Brain microvascular endothelial cell (primary cell): Measurements from ENCODE around the gene DNM1.
A peak's percentile ranks its signal among the peaks of the same experiment; 100 is the strongest.
"Not testable (repeated sequence)": the region's sequence is repeated elsewhere in the genome, so short reads cannot be mapped to it uniquely, and the experiment has no call there.

Experiments used
- DNase-seq: peaks from one replicate; pipeline ENCODE4 v3.0.0-alpha.2; 2020
- H3K27ac ChIP-seq: fragments of 250-450 bp; sonication (Bioruptor Pico); 2 replicates; pipeline ENCODE4 v1.5.1; 2020; ENCODE audit warnings: mild to moderate bottlenecking, moderate library complexity
- H3K27me3 ChIP-seq: fragments of 250-450 bp; sonication (Bioruptor Pico); replicated peaks from 2 replicates; pipeline ENCODE4 v1.5.1; 2020; ENCODE audit warnings: mild to moderate bottlenecking
- H3K36me3 ChIP-seq: fragments of 250-450 bp; sonication (Bioruptor Pico); replicated peaks from 2 replicates; pipeline ENCODE4 v1.5.1; 2020; ENCODE audit warnings: mild to moderate bottlenecking
- H3K4me3 ChIP-seq: 2 replicates; pipeline ENCODE4 v1.5.1; 2011; ENCODE audit warnings: low read depth, mild to moderate bottlenecking, control low read depth, low read length, moderate library complexity
- CTCF ChIP-seq: IDR thresholded peaks from 2 replicates; pipeline ENCODE4 v1.5.1; 2011; ENCODE audit warnings: low read depth, mild to moderate bottlenecking, moderate library complexity, low read length, control low read depth, inconsistent platforms; ENCODE audit errors: missing control alignments
- in situ Hi-C: cut with HindIII; loops from 2 replicates; pipeline ENCODE4 v1.10.0; 2017; ENCODE audit warnings: low sequenced_read_pairs, low pct_ligation_motif_present

Gene DNM1

DNA sequence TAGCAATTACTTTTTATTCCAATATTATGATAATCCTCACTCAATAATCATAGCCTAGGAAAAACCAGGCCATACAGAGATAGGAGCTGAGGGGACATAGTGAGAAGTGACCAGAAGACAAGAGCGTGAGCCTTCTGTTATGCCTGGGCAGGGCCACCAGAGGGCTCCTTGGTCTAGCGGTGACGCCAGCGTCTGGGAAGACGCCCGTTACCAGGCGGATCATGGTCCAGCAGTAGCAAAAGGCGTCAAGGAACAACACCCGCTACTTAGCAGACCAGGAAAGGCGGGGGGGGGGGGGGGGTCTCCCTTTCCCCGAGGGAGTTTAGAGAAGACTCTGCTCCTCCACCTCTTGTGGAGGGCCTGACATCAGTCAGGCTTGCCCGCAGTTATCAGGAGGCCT, 21.7 kb upstream of the DNM1 start:
- H3K27me3 ChIP-seq, H3K4me3 ChIP-seq, in situ Hi-C loops, H3K27ac ChIP-seq: not testable (repeated sequence)
- TF ChIP-seq CTCF, result peak; percentile 61
- DNase-seq, result peak; percentile 74
- H3K36me3 ChIP-seq, result peaks cover 72% of the 10 kb centered on the region

GRCh38 chr9:128182893-128183588, 20.1 kb upstream of the DNM1 start:
- Histone ChIP-seq H3K27ac (no peak overlapping the region), H3K27me3 (no peaks in the 10 kb centered on the region), H3K4me3 (no peak overlapping the region), H3K36me3 (peaks cover 61% of the 10 kb centered on the region)
- DNase-seq, result no peak
- in situ Hi-C loops, result no loop called here
- no peak for TF ChIP-seq CTCF

DNA sequence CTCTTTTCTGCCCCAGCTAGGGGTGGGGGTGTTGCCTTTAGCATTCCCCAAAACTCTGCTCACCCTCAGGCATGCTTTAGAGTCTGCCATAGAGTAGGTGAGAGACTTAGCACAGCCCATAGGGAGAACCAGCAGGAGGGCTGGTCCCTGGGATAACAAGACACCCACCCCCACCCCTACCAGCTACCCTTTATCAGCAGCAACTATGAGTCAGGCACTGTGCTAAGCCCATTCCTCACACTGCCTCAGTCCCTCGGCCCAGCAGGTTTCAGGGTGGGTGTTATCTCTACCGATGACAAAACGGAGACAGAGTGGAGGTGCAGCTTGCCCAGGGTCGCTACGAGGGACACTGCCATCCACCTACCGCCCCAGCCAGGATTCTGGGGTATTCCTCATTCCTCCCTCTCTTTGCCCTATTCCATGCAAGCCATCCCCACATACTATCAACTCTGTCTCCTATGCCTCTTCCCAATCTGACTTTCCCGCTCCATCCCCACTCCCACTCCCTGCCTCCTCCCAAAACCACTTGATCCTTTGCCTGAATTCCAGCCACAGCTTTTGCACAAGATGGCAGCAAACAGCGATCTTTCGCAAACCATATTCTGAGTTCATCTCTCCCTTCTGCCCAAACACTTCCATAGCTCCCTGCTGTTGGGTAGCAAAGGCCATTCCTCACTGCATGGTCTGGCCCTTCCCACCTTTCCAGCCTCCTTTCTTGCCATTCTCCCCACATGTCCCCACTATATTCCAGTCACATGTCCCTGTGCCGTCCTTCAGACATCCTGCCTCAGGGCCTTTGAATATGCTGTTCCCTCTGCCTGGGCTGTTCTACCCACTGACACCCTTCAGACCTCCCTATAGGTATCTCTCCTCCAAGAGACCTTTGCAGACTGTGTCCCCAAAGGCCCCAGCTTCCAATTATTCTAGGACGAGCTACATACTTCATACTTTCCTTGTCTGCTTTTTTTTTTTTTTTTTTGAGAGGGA, 16.9 kb upstream of the DNM1 start:
- DNase-seq, result no peak
- Histone ChIP-seq H3K27ac (no peak overlapping the region), H3K4me3 (no peak overlapping the region), H3K36me3 (peaks cover 42% of the 10 kb centered on the region), H3K27me3 (no peaks in the 10 kb centered on the region)
- no peak for TF ChIP-seq CTCF
- in situ Hi-C loops, result no loop called here

DNA sequence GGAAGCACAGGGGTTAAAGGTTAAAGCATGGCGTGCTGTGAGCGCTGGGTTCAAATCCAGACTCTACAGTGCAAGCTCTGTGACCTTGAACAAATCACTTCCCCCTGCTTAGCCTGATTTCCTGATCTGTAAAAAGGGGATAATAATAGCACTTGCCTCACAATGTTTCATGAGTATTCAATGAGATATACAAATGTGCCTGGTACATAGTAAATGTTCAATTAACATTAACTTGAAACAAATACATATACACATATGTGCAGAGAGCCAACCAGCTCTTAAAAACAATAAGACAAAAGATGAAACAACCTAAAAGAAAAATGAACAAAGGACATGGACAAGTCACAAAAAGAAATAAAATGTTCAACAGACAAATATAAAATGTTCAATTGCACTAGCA, 15.8 kb upstream of the DNM1 start:
- no peak for TF ChIP-seq CTCF
- Histone ChIP-seq H3K27me3 (no peaks in the 10 kb centered on the region), H3K36me3 (peaks cover 41% of the 10 kb centered on the region), H3K4me3 (no peak overlapping the region), H3K27ac (no peak overlapping the region)
- DNase-seq, result no peak
- in situ Hi-C loops, result no loop called here

GRCh38 chr9:128188209-128188608, 15.0 kb upstream of the DNM1 start:
- Histone ChIP-seq H3K27me3 (no peaks in the 10 kb centered on the region), H3K36me3 (peaks cover 32% of the 10 kb centered on the region), H3K4me3 (no peak overlapping the region), H3K27ac (no peak overlapping the region)
- in situ Hi-C loops, result no loop called here
- no peak for DNase-seq
- no peak for TF ChIP-seq CTCF
